ENCODE measurements around the gene ZNF750. TPM values are rescaled to one million over a fixed set of nuclear protein-coding genes. Genes with fewer than 3 reads are reported as not detected.
A peak's percentile ranks its signal among the peaks of the same experiment; 100 is the strongest.

Gene ZNF750
- polyA plus RNA-seq, 3 donors: not detected

GRCh38 chr17:82887255-82888164, 47.7 kb upstream of the ZNF750 start:
- 67% methylated on average over 16 of the region's 27 CpGs for WGBS (ENCODE audit: insufficient coverage)
- peak overlapping the region; percentile 1 for H3K9ac ChIP-seq (ENCODE audit: insufficient read depth, low read length, poor library complexity, severe bottlenecking)
- H3K9me3 ChIP-seq (replicated peaks in 1 of 2; ENCODE audit: control insufficient read depth in 1 of 2, insufficient read depth in 1 of 2, low read length in 2 of 2): no peaks in the 10 kb centered on the region

More at GRCh38 chr17:82887255-82888164, 47.7 kb upstream of the ZNF750 start:
- Mint-ChIP-seq H3K9me3 (peaks cover 0 to 6% (median 0%) of the 10 kb centered on the region in 7 donors), H3K4me1 (peaks cover 50% of the 10 kb centered on the region), H3K4me3 (peak overlapping the region in 1 of 2 donors; percentile 72), H3K27ac (peak overlapping the region; percentile 79 to 93 (median 84)), H3K36me3 (peaks cover 40 to 48% of the 10 kb centered on the region in 2 donors), H3K27me3 (ENCODE audit: low read depth in 3 of 3) (peaks cover 0 to 4% (median 0%) of the 10 kb centered on the region in 3 donors)
- Histone ChIP-seq H4K20me1 (ENCODE audit: insufficient read depth, low read length) (no peaks in the 10 kb centered on the region), H3K4me1 (ENCODE audit: control insufficient read depth in 1 of 2, insufficient read depth in 2 of 2, low read length in 2 of 2) (peaks cover 43 to 53% of the 10 kb centered on the region in 2 donors), H3K27ac (ENCODE audit: low read depth in 1 of 2, low read length in 2 of 2) (peak overlapping the region; percentile 43 to 65), H3K27me3 (ENCODE audit: control insufficient read depth in 2 of 2, insufficient read depth in 2 of 2, low read length in 2 of 2) (no peaks in the 10 kb centered on the region), H3K36me3 (replicated peaks in 1 of 2; ENCODE audit: control insufficient read depth in 1 of 2, insufficient read depth in 2 of 2, low read length in 2 of 2) (peaks cover 13 to 21% of the 10 kb centered on the region in 2 donors), H3K4me3 (replicated peaks in 1 of 3; ENCODE audit: low read depth in 2 of 3, low read length in 3 of 3) (no peak overlapping the region), H2AFZ (ENCODE audit: insufficient read depth, low read depth, low read length, poor library complexity, severe bottlenecking) (peak overlapping the region; percentile 43), H3K79me2 (ENCODE audit: insufficient read depth, low read length) (peaks cover 6% of the 10 kb centered on the region), H3K4me2 (replicated peaks; ENCODE audit: extremely low read depth, low read length, poor library complexity, severe bottlenecking) (peak overlapping the region; percentile 6)
- peak in 2 of 3 donors; percentile 32 to 50 for DNase-seq
- no peak for TF ChIP-seq CTCF (IDR thresholded peaks at IDR 0.05)
- intact Hi-C loops (cut with micrococcal nuclease): no loop called here
